A673 (cell line): ENCODE results near the gene ADCY3.

Experiments used
- CTCF ChIP-seq: fragments of 300-800, 200-600 bp; sonication (generic); conservative IDR thresholded peaks from 2 replicates; pipeline ENCODE4 v1.5.1; 2017; ENCODE audit warnings: low read depth, mild to moderate bottlenecking, antibody characterized with exemption, low read length, moderate library complexity, mixed read lengths
- EZH2 ChIP-seq: fragments of 200-600 bp; sonication (generic); IDR thresholded peaks from 2 replicates; pipeline ENCODE4 v1.6.1; 2017; ENCODE audit warnings: borderline replicate concordance, low read depth, mild to moderate bottlenecking, mixed read lengths, antibody characterized with exemption, low read length; ENCODE audit not compliant: poor library complexity, severe bottlenecking

DNA sequence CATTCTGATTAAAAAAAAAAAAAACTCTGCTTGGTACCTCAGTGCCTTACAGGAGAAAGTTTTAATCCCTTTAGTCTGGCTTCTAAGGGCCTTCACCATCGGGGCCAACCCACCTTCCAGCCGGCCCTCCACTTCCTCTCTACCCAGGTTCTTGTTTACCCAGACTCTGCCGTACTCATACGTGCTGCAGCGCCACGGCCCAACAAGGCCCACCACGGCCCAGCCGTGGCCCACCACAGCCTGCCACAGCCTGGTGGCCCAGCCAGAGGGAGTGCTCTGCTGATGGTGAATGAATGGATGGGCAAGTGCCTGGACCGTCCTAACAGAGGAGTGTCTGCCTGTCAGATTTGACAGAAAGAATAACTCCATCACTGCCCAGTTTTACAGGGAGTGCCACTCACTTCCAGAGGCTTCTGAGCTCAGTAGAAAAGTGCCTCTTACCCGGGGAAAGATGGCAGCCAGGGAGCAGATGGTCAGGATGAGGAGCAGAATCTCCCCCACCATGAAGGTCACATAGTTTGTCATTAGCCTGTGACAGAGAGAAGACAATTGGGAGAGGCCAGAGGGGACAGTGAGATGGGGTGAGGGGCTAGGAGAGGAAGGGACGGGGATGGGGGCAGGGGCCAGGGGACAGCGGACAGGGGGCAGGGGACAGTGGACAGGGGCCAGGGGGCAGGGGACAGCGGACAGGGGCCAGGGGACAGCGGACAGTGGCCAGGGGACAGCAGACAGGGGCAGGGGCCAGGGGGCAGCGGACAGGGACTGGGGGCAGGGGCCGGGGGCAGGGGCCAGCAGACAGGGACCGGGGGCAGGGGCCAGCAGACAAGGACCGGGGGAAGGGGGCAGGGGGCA is 88.6 kb downstream of the ADCY3 start:
- no peak for TF ChIP-seq CTCF
- TF ChIP-seq EZH2: no peak
